ELF-1 (cell line): ENCODE results near the gene TIMM50.

Experiments used
- DNase-seq: peaks from one replicate; pipeline ENCODE4 v3.0.0-alpha.2; 2016; ENCODE audit warnings: low read depth, low spot score

Gene TIMM50

DNA sequence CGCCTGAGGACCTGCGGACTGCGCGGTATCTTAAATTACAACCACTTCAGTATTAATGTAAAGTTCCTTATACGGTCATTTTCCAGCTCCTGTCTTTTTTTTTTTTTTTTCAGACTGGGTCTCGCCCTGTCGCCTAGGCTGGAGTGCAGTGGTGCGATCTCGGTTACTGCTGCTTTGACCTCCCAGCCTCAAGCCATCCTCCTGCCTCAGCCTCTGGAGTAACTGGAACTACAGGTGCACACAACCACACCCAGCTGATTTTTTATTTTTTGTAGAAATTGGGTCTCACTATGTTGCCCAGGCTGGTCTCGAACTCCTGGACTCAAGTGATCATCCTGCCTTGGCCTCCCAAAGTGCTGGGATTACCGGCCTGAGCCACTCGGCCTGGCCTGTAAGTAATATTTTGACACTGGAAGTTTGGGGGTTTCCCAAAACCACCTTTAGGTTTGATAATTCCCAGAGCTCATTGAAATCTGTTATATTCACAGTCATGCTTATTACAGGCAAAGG lies 52.4 kb downstream of the TIMM50 start:
- no peak for DNase-seq

DNA sequence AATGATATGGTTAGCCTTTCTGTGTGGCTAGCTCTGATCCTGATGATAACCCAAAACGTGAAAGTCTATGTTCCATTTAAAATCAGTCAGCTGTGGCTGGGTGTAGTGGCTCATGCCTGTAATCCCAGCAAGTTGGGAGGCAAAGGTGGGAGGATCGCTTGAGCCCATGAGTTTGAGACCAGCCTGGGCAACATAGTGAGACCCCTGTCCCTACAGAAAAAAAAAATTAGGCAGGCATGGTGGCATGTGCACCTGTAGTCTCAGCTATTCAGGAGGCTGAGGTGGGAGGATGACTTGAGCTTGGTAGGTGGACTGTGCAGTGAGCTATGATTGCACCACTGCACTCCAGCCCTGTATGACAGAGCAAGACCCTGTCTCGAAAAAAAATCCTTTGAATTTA lies 53.2 kb downstream of the TIMM50 start:
- no peak for DNase-seq

DNA sequence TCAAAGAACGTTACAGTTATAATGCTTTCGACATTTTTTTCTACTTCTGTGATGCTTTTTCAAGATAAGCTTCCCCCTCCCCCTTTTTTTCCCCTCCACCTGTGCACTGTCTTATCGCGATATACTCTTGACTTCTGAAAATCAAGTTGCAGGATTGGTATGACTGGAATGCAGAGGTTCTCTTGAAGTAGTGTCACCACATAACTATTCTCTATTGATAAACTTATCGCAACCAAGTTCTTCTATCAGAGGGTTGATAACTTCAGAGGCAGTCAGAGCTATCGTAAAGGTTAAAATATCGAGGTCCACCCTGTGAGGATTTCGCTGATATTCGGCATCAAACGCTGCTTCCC lies 58.5 kb downstream of the TIMM50 start:
- DNase-seq = no peak

DNA sequence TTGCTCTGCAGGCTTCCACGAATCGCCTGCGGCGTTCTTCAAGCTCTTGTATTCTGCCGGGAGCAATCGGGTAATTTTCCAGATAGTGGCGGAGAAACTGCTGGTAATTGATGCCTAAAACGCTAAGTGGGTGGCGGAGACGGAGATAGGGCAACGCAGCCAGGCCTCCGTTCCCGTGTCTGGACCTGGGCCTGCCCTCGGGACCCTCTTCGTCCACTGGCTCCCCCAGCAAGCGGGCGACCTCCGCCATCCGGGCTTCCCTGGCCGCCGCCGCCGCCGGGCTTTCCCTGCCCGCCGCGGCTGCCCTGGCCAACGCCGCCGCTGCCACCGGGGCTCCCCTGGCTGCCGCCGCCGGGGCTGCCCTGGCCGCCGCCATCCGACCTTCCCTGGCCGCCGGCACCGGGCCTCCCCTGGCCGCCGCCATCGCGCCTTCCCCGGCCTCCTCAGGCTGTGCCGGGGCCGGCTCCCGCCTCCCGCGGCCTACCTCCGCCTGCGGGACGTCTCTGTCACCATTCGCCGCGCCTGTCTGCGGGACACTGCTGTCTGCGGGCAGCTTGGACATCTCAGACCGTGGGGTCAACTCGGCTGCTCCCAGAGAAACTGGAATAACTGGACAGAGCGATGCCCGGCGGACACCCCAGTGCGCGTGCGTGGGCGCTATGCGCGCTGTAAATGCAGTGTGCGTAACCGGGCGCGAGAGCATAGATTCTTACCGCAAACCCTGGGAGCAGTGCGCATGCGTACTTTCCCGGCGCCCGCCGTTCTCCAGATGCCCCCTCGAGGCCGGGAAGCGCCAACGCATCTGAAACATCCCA lies 59.1 kb downstream of the TIMM50 start, which contains the start of gene EID2:
EID2 (minus strand) TSS at position 644 of the 815 bp plus-strand sequence; CDS start at position 562, 82 bp downstream.
- peak; percentile 95 for DNase-seq

DNA sequence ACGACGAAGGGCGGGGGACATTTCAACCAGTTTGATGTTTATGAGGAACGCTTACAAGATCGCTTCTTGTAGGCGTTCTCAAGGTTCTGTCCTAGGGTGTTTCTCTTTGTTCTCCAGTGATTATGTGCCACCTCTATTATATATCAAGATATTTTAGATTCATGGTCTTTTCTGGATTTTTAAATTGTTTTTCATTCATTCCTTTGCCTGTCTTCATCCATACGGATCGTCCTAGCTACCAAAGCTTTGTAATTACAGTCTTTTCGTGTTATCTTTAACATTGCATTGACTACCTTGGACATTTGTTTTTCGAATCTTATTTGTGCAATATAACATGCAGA lies 59.7 kb downstream of the TIMM50 start:
- DNase-seq = no peak
